Measurements from ENCODE around the gene EXOC1.

- TF ChIP-seq CTCF (IDR thresholded peaks at IDR 0.05; ENCODE audit: low read depth, low read length, missing input control) (no peak), RAD21 (IDR thresholded peaks at IDR 0.05) (no peak), SP1 (IDR thresholded peaks at IDR 0.05) (no peak), ZBTB33 (IDR thresholded peaks at IDR 0.05) (no peak), GABPA (IDR thresholded peaks at IDR 0.05 in 1 of 2, conservative IDR thresholded peaks at IDR 0.05 in 1 of 2) (no peak), MAX (IDR thresholded peaks at IDR 0.05) (no peak), HNF4A (conservative IDR thresholded peaks at IDR 0.05) (no peak), YY1 (IDR thresholded peaks at IDR 0.05) (no peak), REST (IDR thresholded peaks at IDR 0.05) (no peak), FOXA1 (IDR thresholded peaks at IDR 0.05) (no peak)
These were observed 67.6 kb downstream of the EXOC1 start for GRCh38 chr4:55921093-55921492.

Data from liver (tissue), 3 donors.